Lung (tissue), 12 donors: ENCODE measurements around the gene NOS3. TPM values are rescaled to one million over a fixed set of nuclear protein-coding genes. Genes with fewer than 3 reads are reported as not detected.

Source experiments
- ATAC-seq: fragments of 200-7000 bp; cut with Tn5 transposase; one replicate; pipeline ENCODE4 v1.9.1; 2020; ENCODE audit warnings: moderate number of reproducible peaks; ENCODE audit not compliant: insufficient read depth, low FRiP score
- DNase-seq, 3 donors: peaks; one replicate each; pipeline ENCODE4 v3.0.0-alpha.2; 2013 to 2017
- H3K27ac ChIP-seq, 2 donors: one replicate each; pipeline ENCODE4 v1.5.1; 2013; ENCODE audit warnings: mild to moderate bottlenecking in 2 of 2, moderate library complexity in 2 of 2, control low read depth in 1 of 2, inconsistent platforms in 1 of 2, low read depth in 1 of 2, low read length in 1 of 2
- H3K27me3 ChIP-seq, 3 donors: one replicate each; pipeline ENCODE4 v1.5.1; 2013; ENCODE audit warnings: low read length in 2 of 3; ENCODE audit not compliant: control insufficient read depth in 3 of 3, insufficient read depth in 3 of 3
- H3K36me3 ChIP-seq, 4 donors: one replicate each; pipeline ENCODE4 v1.5.1; 2013; ENCODE audit warnings: low read length in 4 of 4, mild to moderate bottlenecking in 1 of 4, moderate library complexity in 1 of 4; ENCODE audit not compliant: control insufficient read depth in 4 of 4, insufficient read depth in 4 of 4
- H3K4me1 ChIP-seq, 5 donors: one replicate each; pipeline ENCODE4 v1.5.1; 2013; ENCODE audit warnings: low read length in 5 of 5, mild to moderate bottlenecking in 2 of 5, moderate library complexity in 1 of 5; ENCODE audit not compliant: control insufficient read depth in 5 of 5, insufficient read depth in 5 of 5
- H3K4me3 ChIP-seq: one replicate; pipeline ENCODE4 v1.5.1; 2013; ENCODE audit warnings: mild to moderate bottlenecking, control low read depth, moderate library complexity
- H3K9ac ChIP-seq, 2 donors: one replicate each; pipeline ENCODE4 v1.5.1; 2013; ENCODE audit warnings: low read length in 2 of 2, control low read depth in 1 of 2; ENCODE audit not compliant: insufficient read depth in 1 of 2
- H3K9me3 ChIP-seq, 4 donors: one replicate each; pipeline ENCODE4 v1.5.1; 2013; ENCODE audit warnings: low read length in 3 of 4, mild to moderate bottlenecking in 1 of 4, moderate library complexity in 1 of 4; ENCODE audit not compliant: control insufficient read depth in 4 of 4, insufficient read depth in 3 of 4
- WGBS, 2 donors: extraction: QIAGEN DNeasy Blood & Tissue Kit; methylation state at CpG; one replicate each; pipeline ENCODE4 v1.1.7; 2013; 5-methylcytosine and 5-hydroxymethylcytosine counted together
- polyA plus RNA-seq, 2 donors: library from polyadenylated mRNA; stranded (reverse); fragments of 200-250 nt; gene quantifications; one replicate each; pipeline ENCODE4 v1.2.1, GENCODE V29; 2013
- total RNA-seq, 2 donors: library from RNA; depleted of rRNA in 1 of 2; stranded (reverse); fragments of >200 nt in 1 of 2; gene quantifications; one replicate each; pipeline ENCODE4 v1.2.1, GENCODE V29; 2014 to 2021
- TF ChIP-seq, protein P1 (sequence below): IDR thresholded peaks from 2 replicates; pipeline ENCODE4 v1.5.1; 2012; ENCODE audit warnings: mild to moderate bottlenecking; ENCODE audit errors: control extremely low read depth, extremely low read depth
- donor health status: control.
- donor health status: control.
- donor health status: Bipolar disorder and iron deficiency.
- donor health status: healthy.
- donor health status: DM: yes; HTN: yes; CAD: no.

NOS3 gene
- total and polyA plus RNA-seq, 4 donors = 9.3 to 31.0 (median 11.9) TPM

DNA sequence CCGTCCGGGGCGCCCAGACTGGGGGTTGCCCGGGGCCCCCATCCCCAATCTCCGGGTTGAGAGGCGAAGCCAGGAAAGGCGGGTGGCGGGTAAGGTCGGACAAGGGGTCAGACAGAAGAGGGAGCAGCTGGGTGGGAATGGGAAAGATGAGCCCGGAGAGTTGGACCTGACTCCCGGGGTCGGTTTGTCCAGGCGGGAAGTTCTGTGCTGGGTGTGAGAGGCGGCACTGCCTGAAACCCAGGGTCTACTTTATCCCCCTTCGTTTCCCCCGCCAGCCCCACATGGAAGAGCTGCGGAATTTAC, 69.2 kb downstream of the NOS3 start:
- H3K9me3 ChIP-seq = no peaks in the 10 kb centered on the region
- H3K9ac ChIP-seq = peak overlapping the region in 1 of 2 donors; percentile 34
- H3K27ac ChIP-seq = peak overlapping the region; percentile 37 to 96
- ATAC-seq (no peak), DNase-seq (no peak)
- H3K4me1 ChIP-seq = peaks cover 12 to 44% (median 26%) of the 10 kb centered on the region in 5 donors
- WGBS, 2 donors = 2% methylated on average over 13 to 17 of the region's 17 CpGs
- peaks cover 0 to 12% (median 7%) of the 10 kb centered on the region in 4 donors for H3K36me3 ChIP-seq
- H3K4me3 ChIP-seq = peak overlapping the region; percentile 63
- H3K27me3 ChIP-seq = no peaks in the 10 kb centered on the region
- TF ChIP-seq, protein P1, sequence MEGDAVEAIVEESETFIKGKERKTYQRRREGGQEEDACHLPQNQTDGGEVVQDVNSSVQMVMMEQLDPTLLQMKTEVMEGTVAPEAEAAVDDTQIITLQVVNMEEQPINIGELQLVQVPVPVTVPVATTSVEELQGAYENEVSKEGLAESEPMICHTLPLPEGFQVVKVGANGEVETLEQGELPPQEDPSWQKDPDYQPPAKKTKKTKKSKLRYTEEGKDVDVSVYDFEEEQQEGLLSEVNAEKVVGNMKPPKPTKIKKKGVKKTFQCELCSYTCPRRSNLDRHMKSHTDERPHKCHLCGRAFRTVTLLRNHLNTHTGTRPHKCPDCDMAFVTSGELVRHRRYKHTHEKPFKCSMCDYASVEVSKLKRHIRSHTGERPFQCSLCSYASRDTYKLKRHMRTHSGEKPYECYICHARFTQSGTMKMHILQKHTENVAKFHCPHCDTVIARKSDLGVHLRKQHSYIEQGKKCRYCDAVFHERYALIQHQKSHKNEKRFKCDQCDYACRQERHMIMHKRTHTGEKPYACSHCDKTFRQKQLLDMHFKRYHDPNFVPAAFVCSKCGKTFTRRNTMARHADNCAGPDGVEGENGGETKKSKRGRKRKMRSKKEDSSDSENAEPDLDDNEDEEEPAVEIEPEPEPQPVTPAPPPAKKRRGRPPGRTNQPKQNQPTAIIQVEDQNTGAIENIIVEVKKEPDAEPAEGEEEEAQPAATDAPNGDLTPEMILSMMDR = no peak

DNA sequence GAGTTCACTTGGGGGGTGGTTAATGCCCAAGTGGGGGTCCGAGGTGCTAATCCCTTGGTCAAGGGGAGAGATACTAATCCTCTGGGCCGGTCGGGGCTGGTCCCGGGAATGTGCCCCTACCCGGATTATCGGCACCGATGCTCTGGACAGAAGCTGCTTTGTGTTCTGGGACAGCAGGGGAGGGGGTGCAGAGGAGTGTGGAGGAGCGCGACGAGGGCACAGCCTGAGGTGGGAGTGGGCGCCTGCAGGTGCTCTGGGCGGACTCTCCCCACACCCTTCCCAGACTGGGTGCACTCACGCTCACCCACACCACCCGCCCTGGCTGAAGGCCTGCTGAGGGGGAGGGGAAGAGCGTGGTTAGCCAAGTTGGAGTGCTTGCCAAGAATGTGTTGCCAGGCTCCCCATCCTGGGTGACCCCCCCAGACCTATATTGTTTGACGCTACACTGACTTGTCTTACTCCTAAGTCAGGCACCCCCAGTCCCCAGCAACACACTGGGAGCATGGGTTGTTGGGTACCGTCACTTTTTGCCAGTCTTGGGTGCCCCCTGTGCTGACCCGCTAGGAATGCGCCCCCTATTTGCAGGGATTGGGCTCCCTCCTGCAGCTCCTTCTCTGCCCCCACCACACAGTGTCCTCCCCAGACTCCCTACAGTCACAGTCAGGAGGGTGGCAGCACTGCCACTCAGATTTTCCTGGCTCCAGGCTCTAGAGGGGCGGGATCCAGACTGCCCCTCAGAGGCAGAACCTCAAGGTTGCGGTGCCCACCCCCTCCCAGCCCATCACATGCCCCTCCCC, 69.8 kb downstream of the NOS3 start:
- peak overlapping the region in 1 of 2 donors; percentile 34 for H3K9ac ChIP-seq
- 14 to 22% methylated on average over 21 of the region's 21 CpGs for WGBS, 2 donors
- H3K4me1 ChIP-seq = peaks cover 12 to 44% (median 26%) of the 10 kb centered on the region in 5 donors
- H3K27ac ChIP-seq = peak overlapping the region; percentile 37 to 96
- H3K9me3 ChIP-seq = no peaks in the 10 kb centered on the region
- H3K36me3 ChIP-seq = peaks cover 0 to 18% (median 10%) of the 10 kb centered on the region in 4 donors
- no peaks in the 10 kb centered on the region for H3K27me3 ChIP-seq
- ATAC-seq = no peak
- peak overlapping the region; percentile 63 for H3K4me3 ChIP-seq
- TF ChIP-seq, protein P1 = no peak
- DNase-seq = peak in 2 of 3 donors; percentile 30 to 39

DNA sequence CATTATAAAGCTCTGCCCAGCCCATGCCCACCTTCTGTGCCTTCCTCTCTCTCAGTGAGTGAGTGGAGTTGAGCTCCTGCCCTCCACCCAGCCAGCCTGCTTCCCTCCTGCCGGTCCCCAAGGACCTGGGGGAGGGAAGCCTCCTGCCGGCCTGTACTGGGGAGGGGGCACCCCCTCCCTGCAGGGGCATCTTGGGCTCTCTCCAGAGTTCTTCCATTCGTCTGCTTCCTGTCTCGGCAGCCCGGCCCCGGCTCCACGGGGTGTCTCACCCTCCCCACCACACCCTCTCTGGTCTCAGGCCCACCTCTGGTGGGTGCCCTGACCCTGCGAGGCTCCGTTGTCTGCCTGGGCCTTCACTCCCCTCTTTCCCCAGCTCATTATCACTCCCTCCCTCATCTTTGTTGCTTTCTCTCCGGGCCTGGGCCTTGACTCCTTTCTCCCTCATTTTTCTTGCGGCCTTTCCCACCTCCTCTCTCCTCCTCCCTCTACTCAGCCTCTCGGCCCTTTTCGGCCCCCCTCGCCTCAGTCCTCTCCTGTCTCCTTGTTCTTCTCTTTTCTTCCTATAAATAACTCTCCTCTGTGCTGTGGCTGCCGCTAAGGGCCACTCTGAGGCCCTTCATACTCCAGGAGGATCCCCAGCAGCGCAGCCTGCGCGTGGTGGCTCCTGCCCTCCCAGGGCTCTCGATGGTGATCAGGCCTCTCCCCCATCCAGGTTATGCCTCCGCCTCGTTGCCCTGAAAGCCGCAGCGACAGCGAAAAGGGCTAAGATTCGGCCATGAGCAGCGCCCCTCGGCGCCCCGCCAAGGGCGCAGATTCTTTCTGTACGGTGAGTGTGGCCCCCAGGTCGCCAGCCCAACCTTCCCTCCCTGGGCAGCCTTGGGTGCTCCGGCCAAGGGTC, 70.6 kb downstream of the NOS3 start:
- H3K27ac ChIP-seq = peak overlapping the region in 1 of 2 donors; percentile 35
- no peak for DNase-seq
- ATAC-seq = no peak

More for the DNA sequence above, 70.6 kb downstream of the NOS3 start:
- Histone ChIP-seq H3K9ac (no peak overlapping the region), H3K36me3 (peaks cover 0 to 24% (median 15%) of the 10 kb centered on the region in 4 donors), H3K4me3 (no peak overlapping the region), H3K4me1 (peaks cover 12 to 44% (median 26%) of the 10 kb centered on the region in 5 donors), H3K9me3 (no peaks in the 10 kb centered on the region), H3K27me3 (no peaks in the 10 kb centered on the region)
- 56 to 85% methylated on average over 30 to 33 of the region's 33 CpGs for WGBS, 2 donors
- TF ChIP-seq, protein P1 = no peak
